GM12892 (cell line): Measurements from ENCODE around the gene SLC45A1.

Experiments used
- DNase-seq: peaks from one replicate; pipeline ENCODE4 v3.0.0; 2011; ENCODE audit not compliant: insufficient read length
- FAIRE-seq: peaks from 2 replicates; lab custom pipeline; 2011; peaks lifted over from hg19 to GRCh38; lab: Jason Lieb, UNC
- POLR2A ChIP-seq: IDR thresholded peaks from 2 replicates; pipeline ENCODE4 v1.6.1; 2011; ENCODE audit warnings: low read depth, low read length, control low read depth
- POLR2AphosphoS5 ChIP-seq: IDR thresholded peaks from 2 replicates; pipeline ENCODE4 v1.6.1; 2011; ENCODE audit warnings: low read depth, low read length, control low read depth
- TAF1 ChIP-seq: IDR thresholded peaks from 2 replicates; pipeline ENCODE4 v1.6.1; 2011; ENCODE audit warnings: low read depth, mild to moderate bottlenecking, control low read depth, low read length, borderline replicate concordance

Gene SLC45A1

GRCh38 chr1:8293118-8293517 is 24.8 kb upstream of the SLC45A1 start:
- FAIRE-seq, result no peak
- no peak for DNase-seq
- no peak for TF ChIP-seq TAF1
- no peak for TF ChIP-seq POLR2AphosphoS5
- no peak for TF ChIP-seq POLR2A

GRCh38 chr1:8293641-8294169 is 24.2 kb upstream of the SLC45A1 start:
- no peak for FAIRE-seq
- no peak for DNase-seq
- TF ChIP-seq POLR2A (no peak), TAF1 (no peak), POLR2AphosphoS5 (no peak)

- DNase-seq (no peak), FAIRE-seq (no peak)
- TF ChIP-seq POLR2AphosphoS5, result no peak
These were observed 23.7 kb upstream of the SLC45A1 start for GRCh38 chr1:8294170-8294697.

GRCh38 chr1:8297245-8297644 is 20.7 kb upstream of the SLC45A1 start:
- TF ChIP-seq POLR2A (no peak), TAF1 (no peak), POLR2AphosphoS5 (no peak)
- no peak for DNase-seq
- FAIRE-seq, result no peak

GRCh38 chr1:8299963-8300362 is 18.0 kb upstream of the SLC45A1 start:
- TF ChIP-seq POLR2A, result no peak
- TF ChIP-seq POLR2AphosphoS5, result no peak
- TF ChIP-seq TAF1, result no peak
- no peak for FAIRE-seq

GRCh38 chr1:8302081-8302956 is 15.6 kb upstream of the SLC45A1 start:
- TF ChIP-seq TAF1, result no peak
- no peak for TF ChIP-seq POLR2AphosphoS5
- TF ChIP-seq POLR2A, result no peak
- FAIRE-seq, result no peak
- no peak for DNase-seq

More at GRCh38 chr1:8299963-8300362, 18.0 kb upstream of the SLC45A1 start:
- DNase-seq, result no peak

GRCh38 chr1:8303141-8303540 is 14.8 kb upstream of the SLC45A1 start:
- no peak for DNase-seq
- TF ChIP-seq POLR2A (no peak), TAF1 (no peak), POLR2AphosphoS5 (no peak)

GRCh38 chr1:8303876-8304275 is 14.0 kb upstream of the SLC45A1 start:
- no peak for TF ChIP-seq POLR2AphosphoS5
- TF ChIP-seq POLR2A, result no peak
- no peak for TF ChIP-seq TAF1
- no peak for FAIRE-seq
- no peak for DNase-seq

More at GRCh38 chr1:8303141-8303540, 14.8 kb upstream of the SLC45A1 start:
- peak; percentile 5 for FAIRE-seq

- DNase-seq, result no peak
These were observed 10.3 kb upstream of the SLC45A1 start for GRCh38 chr1:8307628-8308027.

GRCh38 chr1:8311068-8311718 is 6.7 kb upstream of the SLC45A1 start:
- FAIRE-seq, result no peak
- no peak for TF ChIP-seq POLR2A
- no peak for TF ChIP-seq POLR2AphosphoS5
- no peak for TF ChIP-seq TAF1

More at GRCh38 chr1:8307628-8308027, 10.3 kb upstream of the SLC45A1 start:
- no peak for TF ChIP-seq POLR2A
- no peak for TF ChIP-seq TAF1
- no peak for FAIRE-seq

GRCh38 chr1:8312235-8313218 is 5.4 kb upstream of the SLC45A1 start:
- DNase-seq (no peak), FAIRE-seq (no peak)
- no peak for TF ChIP-seq POLR2AphosphoS5
- TF ChIP-seq TAF1, result no peak
- no peak for TF ChIP-seq POLR2A

More at GRCh38 chr1:8311068-8311718, 6.7 kb upstream of the SLC45A1 start:
- no peak for DNase-seq
